Right cardiac atrium (tissue), 5 donors: Measurements from ENCODE around the gene KCNAB1. TPM values are rescaled to one million over a fixed set of nuclear protein-coding genes. Genes with fewer than 3 reads are reported as not detected.

Source experiments
- ATAC-seq, 2 donors: fragments of 200-7000 bp; cut with Tn5 transposase; one replicate each; pipeline versions ENCODE4 v1.8.0 to v1.9.1; 2020; ENCODE audit warnings: moderate library complexity in 2 of 2, mild to moderate bottlenecking in 1 of 2
- DNase-seq, 3 donors: peaks; one replicate each; pipeline ENCODE4 v3.0.0-alpha.2; 2020
- H3K27ac ChIP-seq: one replicate; pipeline ENCODE4 v1.5.1; 2013; ENCODE audit warnings: mild to moderate bottlenecking, low read length, control low read depth, moderate library complexity
- H3K27me3 ChIP-seq: one replicate; pipeline ENCODE4 v1.6.1; 2013; ENCODE audit not compliant: control insufficient read depth, insufficient read depth
- H3K4me1 ChIP-seq: one replicate; pipeline ENCODE4 v1.6.1; 2013; ENCODE audit warnings: low read length; ENCODE audit not compliant: control insufficient read depth, insufficient read depth
- H3K4me3 ChIP-seq: one replicate; pipeline ENCODE4 v1.5.1; 2013; ENCODE audit warnings: low read length, control low read depth
- H3K9me3 ChIP-seq: one replicate; pipeline ENCODE4 v1.6.1; 2013; ENCODE audit warnings: low read length; ENCODE audit not compliant: control insufficient read depth
- WGBS: extraction: QIAGEN DNeasy Blood & Tissue Kit; methylation state at CpG from one replicate; pipeline ENCODE4 v1.1.7; 2013; 5-methylcytosine and 5-hydroxymethylcytosine counted together
- intact Hi-C, 4 donors: fragments of 100-400 bp; cut with DNase I; formaldehyde crosslinking; loops; one replicate each; pipeline versions ENCODE4 v1.11.0 to v1.14.0; 2022 to 2023
- polyA plus RNA-seq: library from polyadenylated mRNA; stranded (reverse); fragments of 200-250 nt; gene quantifications from one replicate; pipeline ENCODE4 v1.2.3, GENCODE V29; 2013
- total RNA-seq, 4 donors: library from RNA; stranded (reverse); fragmentation: NEBNext Ultra II Directional; extraction: Animal tissue kit (Norgen Biotek cat#: 25700); gene quantifications; one replicate each; pipeline ENCODE4 v1.2.1, GENCODE V29; 2021
- donor health status: healthy with polysubstance abuse.
- donor health status: DM: no; HTN: yes; CAD: no.
- donor health status: DM: no; HTN: no; CAD: no.
- donor health status: DM: no; HTN: yes; CAD: no; lungs with severe emphysema.
- donor health status: DM: yes; HTN: yes; CAD: no.

KCNAB1 gene
- total and polyA plus RNA-seq, 5 donors = 1.1 to 3.7 (median 2.0) TPM

DNA sequence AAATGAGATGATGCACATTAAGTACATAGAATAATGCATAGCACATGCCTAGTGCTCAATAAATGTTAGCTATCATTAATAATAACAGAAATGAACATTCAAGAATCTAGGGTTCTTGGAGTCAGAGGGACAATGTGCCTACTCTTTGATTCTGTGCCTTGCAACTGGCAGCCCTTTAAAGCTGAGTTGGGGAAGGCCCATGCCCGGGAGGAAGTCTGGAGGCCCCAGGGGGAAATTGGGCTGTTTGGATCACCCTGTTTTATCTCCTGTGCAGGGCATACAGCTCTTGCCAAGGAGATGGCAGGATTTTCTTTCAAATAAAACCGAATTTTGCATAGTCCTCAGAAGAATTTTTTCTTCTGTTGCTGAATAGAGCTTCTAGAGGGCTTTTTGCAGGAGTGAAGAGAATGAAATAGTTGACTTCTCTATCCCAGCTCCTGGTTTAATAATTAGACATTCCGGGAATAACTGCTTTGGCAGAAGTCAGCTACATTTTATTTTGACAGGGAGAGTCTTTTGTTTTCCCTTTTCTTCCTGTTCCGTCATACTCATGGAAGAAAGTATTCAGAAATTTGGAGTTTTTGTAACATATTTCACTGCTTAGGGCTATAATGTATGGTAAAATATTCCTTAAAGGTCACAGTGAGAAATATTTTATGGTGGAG, 18.0 kb upstream of the KCNAB1 start:
- intact Hi-C loops = no loop called here
- WGBS = 32% methylated on average over 4 of the region's 4 CpGs

GRCh38 chr3:156106721-156107373, 13.5 kb upstream of the KCNAB1 start:
- Histone ChIP-seq H3K9me3 (no peaks in the 10 kb centered on the region), H3K27me3 (no peaks in the 10 kb centered on the region), H3K27ac (no peak overlapping the region), H3K4me1 (peaks cover 2% of the 10 kb centered on the region), H3K4me3 (no peak overlapping the region)
- WGBS = 84% methylated on average over 7 of the region's 7 CpGs
- DNase-seq = no peak
- intact Hi-C loops = no loop called here
- no peak for ATAC-seq

More for the DNA sequence above, 18.0 kb upstream of the KCNAB1 start:
- H3K27ac ChIP-seq = no peak overlapping the region
- no peaks in the 10 kb centered on the region for H3K27me3 ChIP-seq
- ATAC-seq (no peak), DNase-seq (no peak)
- no peak overlapping the region for H3K4me3 ChIP-seq
- H3K4me1 ChIP-seq = no peaks in the 10 kb centered on the region
- no peaks in the 10 kb centered on the region for H3K9me3 ChIP-seq

DNA sequence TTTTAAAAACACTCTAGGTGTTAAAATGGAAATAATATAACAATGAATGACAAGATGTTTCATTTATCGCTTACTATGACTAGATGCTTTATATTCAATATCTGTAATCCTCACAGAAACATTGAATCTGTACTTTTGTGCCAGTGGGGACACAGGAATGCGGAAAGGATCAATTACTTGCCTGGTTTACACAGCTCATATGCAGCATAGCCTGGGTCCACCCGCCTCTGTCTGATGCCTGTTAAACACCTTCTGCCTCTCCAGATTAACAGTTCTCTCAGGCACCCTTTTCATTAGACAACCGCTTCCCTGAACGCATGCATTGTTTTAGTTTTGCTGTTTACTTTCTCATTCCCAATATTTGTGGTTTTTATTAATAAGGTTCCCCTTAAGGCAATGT, 12.9 kb upstream of the KCNAB1 start:
- DNase-seq = no peak
- no peak overlapping the region for H3K27ac ChIP-seq
- 94% methylated on average over 5 of the region's 5 CpGs for WGBS
- H3K27me3 ChIP-seq = no peaks in the 10 kb centered on the region
- no peaks in the 10 kb centered on the region for H3K9me3 ChIP-seq
- ATAC-seq = no peak
- peaks cover 2% of the 10 kb centered on the region for H3K4me1 ChIP-seq
- H3K4me3 ChIP-seq = no peak overlapping the region
- intact Hi-C loops = no loop called here

- no peak overlapping the region for H3K27ac ChIP-seq
- intact Hi-C loops = no loop called here
- H3K4me1 ChIP-seq = peaks cover 2% of the 10 kb centered on the region
- no peaks in the 10 kb centered on the region for H3K9me3 ChIP-seq
- no peak for DNase-seq
- no peaks in the 10 kb centered on the region for H3K27me3 ChIP-seq
- no peak for ATAC-seq
- WGBS = 72% methylated on average over 3 of the region's 3 CpGs
- H3K4me3 ChIP-seq = no peak overlapping the region
Measured at GRCh38 chr3:156108616-156109015, 11.8 kb upstream of the KCNAB1 start.

DNA sequence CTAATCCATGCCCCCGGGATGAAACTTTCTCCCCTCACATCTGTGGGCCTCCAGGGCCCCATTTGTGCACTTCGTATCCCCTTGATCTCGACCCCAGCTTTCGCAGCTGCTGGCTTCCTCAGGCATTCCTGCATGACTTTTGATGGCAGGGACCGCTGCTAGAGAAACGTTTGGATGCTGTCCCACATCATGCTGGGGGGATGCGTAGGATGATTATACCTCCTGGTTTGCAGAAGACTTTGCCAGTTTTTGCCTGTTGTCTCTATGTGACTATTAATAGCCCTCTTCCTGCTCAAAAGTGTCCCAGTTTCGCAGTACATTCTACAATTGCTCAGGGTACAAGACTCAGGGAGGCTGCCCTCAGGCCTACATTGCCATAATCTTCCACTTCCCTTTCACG, 10.4 kb upstream of the KCNAB1 start:
- Histone ChIP-seq H3K27ac (no peak overlapping the region), H3K4me1 (peaks cover 2% of the 10 kb centered on the region), H3K9me3 (no peaks in the 10 kb centered on the region), H3K27me3 (no peaks in the 10 kb centered on the region), H3K4me3 (no peak overlapping the region)
- intact Hi-C loops = no loop called here
- WGBS = 43% methylated on average over 9 of the region's 9 CpGs
- DNase-seq (no peak), ATAC-seq (peak in 1 of 2 donors; percentile 38)

GRCh38 chr3:156126467-156126866, 6.1 kb downstream of the KCNAB1 start:
- no peaks in the 10 kb centered on the region for H3K27me3 ChIP-seq
- WGBS = 75% methylated on average over 3 of the region's 3 CpGs
- DNase-seq (no peak), ATAC-seq (no peak)
- no peaks in the 10 kb centered on the region for H3K9me3 ChIP-seq
- no peak overlapping the region for H3K4me3 ChIP-seq
- no peak overlapping the region for H3K27ac ChIP-seq
- intact Hi-C loops = no loop called here
- no peaks in the 10 kb centered on the region for H3K4me1 ChIP-seq

DNA sequence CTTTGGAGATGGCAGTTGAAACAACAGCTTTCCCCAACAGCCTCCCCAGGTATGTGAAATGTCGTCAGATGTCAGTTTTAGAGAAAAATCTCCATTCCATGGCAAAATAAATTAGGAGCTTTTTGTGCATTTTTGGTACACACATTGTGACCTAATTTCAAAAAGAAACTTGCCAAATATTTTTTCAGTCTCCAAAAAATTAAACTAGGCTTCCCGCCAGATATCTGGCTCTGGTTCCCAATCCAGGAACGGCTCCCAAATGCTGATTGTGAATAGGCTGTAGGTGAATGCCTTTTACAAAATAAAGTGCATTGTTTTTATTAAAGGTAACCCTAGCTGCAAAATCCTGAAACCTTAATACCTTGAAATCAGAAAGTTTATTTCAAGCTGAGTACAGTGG, 10.9 kb downstream of the KCNAB1 start:
- DNase-seq (no peak), ATAC-seq (peak in 1 of 2 donors; percentile 36)
- H3K9me3 ChIP-seq = no peaks in the 10 kb centered on the region
- intact Hi-C loops = no loop called here
- no peak overlapping the region for H3K4me3 ChIP-seq
- H3K4me1 ChIP-seq = no peaks in the 10 kb centered on the region
- peak overlapping the region; percentile 4 for H3K27ac ChIP-seq
- no peaks in the 10 kb centered on the region for H3K27me3 ChIP-seq
- WGBS = 51% methylated on average over 3 of the region's 3 CpGs

GRCh38 chr3:156131799-156132198, 11.4 kb downstream of the KCNAB1 start:
- H3K27me3 ChIP-seq = no peaks in the 10 kb centered on the region
- H3K27ac ChIP-seq = no peak overlapping the region
- no peaks in the 10 kb centered on the region for H3K9me3 ChIP-seq
- ATAC-seq = no peak
- H3K4me3 ChIP-seq = no peak overlapping the region
- H3K4me1 ChIP-seq = no peaks in the 10 kb centered on the region
- DNase-seq = no peak
- intact Hi-C loops = no loop called here

- no peaks in the 10 kb centered on the region for H3K27me3 ChIP-seq
- 58% methylated on average over 1 of the region's 1 CpG for WGBS
- H3K4me1 ChIP-seq = no peaks in the 10 kb centered on the region
- H3K4me3 ChIP-seq = no peak overlapping the region
- ATAC-seq (no peak), DNase-seq (no peak)
- intact Hi-C loops = no loop called here
- no peak overlapping the region for H3K27ac ChIP-seq
- H3K9me3 ChIP-seq = no peaks in the 10 kb centered on the region
Measured at GRCh38 chr3:156132313-156132712, 11.9 kb downstream of the KCNAB1 start.

- WGBS = 49% methylated on average over 1 of the region's 1 CpG
- intact Hi-C loops = no loop called here
- ATAC-seq = no peak
Measured at GRCh38 chr3:156133076-156133475, 12.7 kb downstream of the KCNAB1 start.

GRCh38 chr3:156135921-156136638, 15.7 kb downstream of the KCNAB1 start:
- 73% methylated on average over 2 of the region's 2 CpGs for WGBS
- Histone ChIP-seq H3K4me1 (no peaks in the 10 kb centered on the region), H3K4me3 (no peak overlapping the region), H3K27me3 (no peaks in the 10 kb centered on the region), H3K27ac (no peak overlapping the region), H3K9me3 (no peaks in the 10 kb centered on the region)
- ATAC-seq = no peak
- DNase-seq = no peak
- intact Hi-C loops = loop anchor here in 1 of 4 donors (5.0 kb wide), 1 partner anchor 996 kb away; no protein-coding TSS in a partner anchor

More at GRCh38 chr3:156133076-156133475, 12.7 kb downstream of the KCNAB1 start:
- Histone ChIP-seq H3K27me3 (no peaks in the 10 kb centered on the region), H3K4me3 (no peak overlapping the region), H3K9me3 (no peaks in the 10 kb centered on the region), H3K4me1 (no peaks in the 10 kb centered on the region), H3K27ac (no peak overlapping the region)
- DNase-seq = no peak
